GM12875 (cell line): ENCODE results near the gene ANKS1A.

ENCODE experiments used
- H3K4me3 ChIP-seq: one replicate; pipeline ENCODE4 v1.5.1; 2011; ENCODE audit warnings: low read depth, low read length, control low read depth
- CTCF ChIP-seq: IDR thresholded peaks from 2 replicates; pipeline ENCODE4 v1.5.1; 2011; ENCODE audit warnings: low read depth, mild to moderate bottlenecking, control low read depth, inconsistent platforms, low read length, moderate library complexity, borderline replicate concordance; ENCODE audit not compliant: insufficient read depth

ANKS1A gene

GRCh38 chr6:35059596-35060345, 170.7 kb downstream of the ANKS1A start:
- no peak overlapping the region for H3K4me3 ChIP-seq
- TF ChIP-seq CTCF: no peak

DNA sequence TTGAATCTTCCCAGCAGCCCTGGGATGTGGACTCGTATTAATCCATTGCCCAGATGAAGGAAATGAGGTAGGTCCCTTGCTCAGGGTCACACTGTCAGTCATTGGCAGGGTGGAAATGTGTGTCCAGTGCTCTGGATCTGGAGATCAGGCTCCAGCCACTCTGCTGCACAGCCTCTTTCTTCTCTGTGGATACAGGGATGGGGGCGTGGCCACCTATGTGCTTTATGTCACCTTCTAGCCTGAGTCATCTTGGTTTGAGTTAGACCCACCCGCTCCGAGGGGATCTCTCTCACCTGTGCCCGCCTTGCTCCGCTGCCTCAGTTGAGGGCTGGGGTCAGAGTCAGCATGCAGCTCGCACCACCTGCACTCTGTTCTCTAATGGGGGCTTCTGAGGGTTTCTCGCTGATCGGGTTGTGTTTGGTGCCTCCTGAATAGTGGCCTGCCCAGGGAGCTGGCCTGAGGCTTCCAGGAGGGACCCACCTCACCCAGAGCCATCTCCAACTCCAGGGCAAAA, 172.1 kb downstream of the ANKS1A start:
- TF ChIP-seq CTCF: no peak
- no peak overlapping the region for H3K4me3 ChIP-seq

DNA sequence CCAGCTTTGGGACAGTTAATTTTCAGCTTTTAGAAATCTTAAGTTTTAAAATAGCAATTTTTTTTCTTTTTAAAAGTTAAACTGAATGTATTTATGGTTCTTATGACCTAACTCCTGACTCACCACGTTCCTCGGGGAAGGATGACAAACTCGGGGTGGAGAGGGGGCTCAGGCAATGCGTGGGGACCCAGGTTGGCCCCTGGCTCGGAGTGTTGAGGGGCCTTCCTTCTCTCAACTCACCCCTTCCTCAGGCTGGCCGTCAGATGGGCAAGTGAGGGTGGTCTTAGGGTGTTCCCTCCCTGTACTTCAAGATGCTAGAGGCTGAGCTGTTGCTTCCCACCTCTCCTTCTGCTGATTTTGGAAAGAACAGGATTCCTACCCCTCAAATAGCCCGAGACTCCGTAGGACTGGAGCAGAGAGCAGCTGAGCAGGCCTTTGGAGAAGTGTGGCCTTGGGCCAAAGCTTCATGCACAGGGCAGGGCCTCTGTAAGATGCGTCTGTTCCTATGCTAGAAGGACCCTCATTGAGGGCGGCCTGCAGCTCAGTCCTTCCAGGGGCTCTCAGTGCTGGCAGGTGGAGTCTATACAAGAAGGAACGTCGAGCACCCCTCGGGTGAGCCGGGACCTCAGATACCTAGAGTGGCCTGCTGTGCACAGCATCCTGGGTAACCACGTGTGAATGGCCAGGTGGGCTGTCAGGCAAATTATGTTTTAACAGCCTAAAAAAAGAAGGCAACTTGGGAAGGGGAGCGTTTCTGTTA, 172.8 kb downstream of the ANKS1A start:
- H3K4me3 ChIP-seq: no peak overlapping the region
- TF ChIP-seq CTCF: no peak

GRCh38 chr6:35062676-35063574, 173.9 kb downstream of the ANKS1A start:
- TF ChIP-seq CTCF: no peak
- H3K4me3 ChIP-seq: no peak overlapping the region

- TF ChIP-seq CTCF: no peak
Measured at GRCh38 chr6:35063701-35064280, 174.7 kb downstream of the ANKS1A start.

GRCh38 chr6:35064290-35064689, 175.2 kb downstream of the ANKS1A start:
- no peak for TF ChIP-seq CTCF
- no peak overlapping the region for H3K4me3 ChIP-seq

More at GRCh38 chr6:35063701-35064280, 174.7 kb downstream of the ANKS1A start:
- no peak overlapping the region for H3K4me3 ChIP-seq
